Neuronal stem cell (in vitro differentiated cells): ENCODE results near the gene CCR4.

Source experiments
- DNase-seq: peaks from one replicate; pipeline ENCODE4 v3.0.0-alpha.2; 2013; ENCODE audit warnings: low spot score
- H2AFZ ChIP-seq: one replicate; pipeline ENCODE4 v1.6.1; 2013; ENCODE audit warnings: mild to moderate bottlenecking, low read length, inconsistent platforms
- H2AK5ac ChIP-seq: 2 replicates; pipeline ENCODE4 v1.6.1; 2013; ENCODE audit warnings: low read depth, mild to moderate bottlenecking, inconsistent platforms, low read length, moderate library complexity, mixed read lengths
- H2BK120ac ChIP-seq: 2 replicates; pipeline ENCODE4 v1.6.1; 2013; ENCODE audit warnings: low read depth, mild to moderate bottlenecking, inconsistent platforms, low read length, moderate library complexity, mixed read lengths
- H2BK12ac ChIP-seq: one replicate; pipeline ENCODE4 v1.6.1; 2013; ENCODE audit warnings: low read length, inconsistent platforms
- H2BK15ac ChIP-seq: 2 replicates; pipeline ENCODE4 v1.6.1; 2013; ENCODE audit warnings: mild to moderate bottlenecking, low read length, inconsistent platforms, mixed read lengths
- H2BK5ac ChIP-seq: one replicate; pipeline ENCODE4 v1.6.1; 2013; ENCODE audit warnings: inconsistent platforms, mild to moderate bottlenecking, low read length, moderate library complexity
- H3K14ac ChIP-seq: one replicate; pipeline ENCODE4 v1.6.1; 2013; ENCODE audit warnings: low read length, inconsistent platforms
- H3K18ac ChIP-seq: 2 replicates; pipeline ENCODE4 v1.6.1; 2013; ENCODE audit warnings: low read length, inconsistent platforms
- H3K23ac ChIP-seq: 2 replicates; pipeline ENCODE4 v1.6.1; 2013; ENCODE audit warnings: low read depth, mild to moderate bottlenecking, mixed read lengths, low read length, inconsistent platforms; ENCODE audit not compliant: poor library complexity
- H3K27ac ChIP-seq: replicated peaks from 3 replicates; pipeline ENCODE4 v1.5.1; 2013; ENCODE audit warnings: low read length, inconsistent platforms
- H3K27me3 ChIP-seq, 3 experiments: 2 replicates each; pipeline ENCODE4 v1.6.1; 2013; ENCODE audit warnings: low read length in 3 of 3, mild to moderate bottlenecking in 2 of 3, inconsistent platforms in 1 of 3, low read depth in 1 of 3, mixed read lengths in 1 of 3, moderate library complexity in 1 of 3; ENCODE audit not compliant: control insufficient read depth in 3 of 3, insufficient read depth in 3 of 3
- H3K36me3 ChIP-seq, 2 donors: replicated peaks in 1 of 2; 2 replicates each; pipeline ENCODE4 v1.6.1; 2013; ENCODE audit warnings: low read length in 2 of 2; ENCODE audit not compliant: control insufficient read depth in 2 of 2, insufficient read depth in 2 of 2
- H3K4ac ChIP-seq: 2 replicates; pipeline ENCODE4 v1.6.1; 2013; ENCODE audit warnings: inconsistent platforms, mild to moderate bottlenecking, low read length, moderate library complexity
- H3K4me1 ChIP-seq, 2 donors: 1 replicate in 1 of 2; 2 replicates in 1 of 2; pipeline ENCODE4 v1.6.1; 2013; ENCODE audit warnings: low read length in 2 of 2, low read depth in 1 of 2; ENCODE audit not compliant: control insufficient read depth in 2 of 2, insufficient read depth in 1 of 2
- H3K4me2 ChIP-seq: one replicate; pipeline ENCODE4 v1.6.1; 2013; ENCODE audit warnings: mild to moderate bottlenecking, low read length, inconsistent platforms; ENCODE audit not compliant: insufficient read depth, poor library complexity, severe bottlenecking
- H3K4me3 ChIP-seq, 2 donors: 2 replicates each; pipeline ENCODE4 v1.5.1; 2013; ENCODE audit warnings: low read length in 2 of 2, mild to moderate bottlenecking in 2 of 2, inconsistent platforms in 1 of 2, moderate library complexity in 1 of 2
- H3K79me1 ChIP-seq: one replicate; pipeline ENCODE4 v1.6.1; 2013; ENCODE audit warnings: low read depth, mild to moderate bottlenecking, inconsistent platforms, low read length, moderate library complexity
- H3K9ac ChIP-seq: one replicate; pipeline ENCODE4 v1.6.1; 2013; ENCODE audit warnings: mild to moderate bottlenecking, low read depth, low read length, inconsistent platforms; ENCODE audit not compliant: poor library complexity
- H3K9me3 ChIP-seq, 2 donors: replicated peaks in 1 of 2; 2 replicates each; pipeline versions ENCODE3 to v1.6.1; 2013; ENCODE audit warnings: low read length in 2 of 2, mild to moderate bottlenecking in 2 of 2, inconsistent platforms in 1 of 2, low read depth in 1 of 2, mixed read lengths in 1 of 2, moderate library complexity in 1 of 2; ENCODE audit not compliant: control insufficient read depth in 2 of 2, insufficient read depth in 1 of 2
- H4K8ac ChIP-seq: one replicate; pipeline ENCODE4 v1.6.1; 2013; ENCODE audit warnings: low read depth, mild to moderate bottlenecking, inconsistent platforms, low read length, moderate library complexity
- H4K91ac ChIP-seq: one replicate; pipeline ENCODE4 v1.6.1; 2013; ENCODE audit warnings: low read length, low read depth, mild to moderate bottlenecking, inconsistent platforms; ENCODE audit not compliant: poor library complexity
- WGBS, 2 donors: extraction: QIAGEN DNeasy Blood & Tissue Kit; methylation state at CpG; one replicate each; pipeline ENCODE4 v1.1.7; 2013; ENCODE audit warnings: missing lambda C conversion rate in 2 of 2, mixed read lengths in 1 of 2; ENCODE audit not compliant: insufficient read length in 2 of 2, insufficient replicate concordance in 1 of 2; ENCODE audit errors: extremely low coverage in 2 of 2; 5-methylcytosine and 5-hydroxymethylcytosine counted together

CCR4 gene

GRCh38 chr3:32995098-32995497 is 43.7 kb downstream of the CCR4 start:
- DNase-seq: no peak
- Histone ChIP-seq H3K36me3 (no peaks in the 10 kb centered on the region), H2BK15ac (no peak overlapping the region), H3K79me1 (no peaks in the 10 kb centered on the region), H3K27me3 (peaks cover 0 to under 1% (median 0%) of the 10 kb centered on the region in 3 experiments), H3K23ac (no peak overlapping the region), H3K14ac (no peak overlapping the region), H3K18ac (no peak overlapping the region), H3K4ac (no peak overlapping the region), H4K91ac (no peak overlapping the region), H3K4me3 (no peak overlapping the region), H3K4me1 (no peaks in the 10 kb centered on the region), H2BK5ac (no peak overlapping the region), H3K27ac (no peak overlapping the region), H2BK120ac (no peak overlapping the region), H2AFZ (no peak overlapping the region), H4K8ac (no peak overlapping the region), H3K4me2 (no peak overlapping the region), H3K9ac (no peak overlapping the region), H3K9me3 (no peaks in the 10 kb centered on the region), H2BK12ac (no peak overlapping the region), H2AK5ac (no peak overlapping the region)
- WGBS, 2 donors: no CpG with 5 or more reads among the region's 4 CpGs

- Histone ChIP-seq H4K91ac (no peak overlapping the region), H3K27me3 (no peaks in the 10 kb centered on the region), H2BK12ac (no peak overlapping the region), H3K14ac (no peak overlapping the region), H3K36me3 (no peaks in the 10 kb centered on the region), H4K8ac (no peak overlapping the region), H2BK120ac (no peak overlapping the region), H2AK5ac (no peak overlapping the region), H3K9me3 (no peaks in the 10 kb centered on the region), H2AFZ (no peak overlapping the region), H3K4me1 (no peaks in the 10 kb centered on the region), H3K79me1 (no peaks in the 10 kb centered on the region), H3K4me3 (no peak overlapping the region), H2BK5ac (no peak overlapping the region), H3K4ac (no peak overlapping the region), H3K18ac (no peak overlapping the region), H2BK15ac (no peak overlapping the region), H3K23ac (no peak overlapping the region), H3K9ac (no peak overlapping the region), H3K4me2 (no peak overlapping the region), H3K27ac (no peak overlapping the region)
- WGBS, 2 donors: no CpG with 5 or more reads among the region's 5 CpGs
- DNase-seq: no peak
Observed at GRCh38 chr3:32996048-32996754, 44.8 kb downstream of the CCR4 start.

GRCh38 chr3:32996755-32997091 is 45.3 kb downstream of the CCR4 start:
- Histone ChIP-seq H2BK5ac (no peak overlapping the region), H2BK120ac (no peak overlapping the region), H3K36me3 (no peaks in the 10 kb centered on the region), H2AFZ (no peak overlapping the region), H4K91ac (no peak overlapping the region), H3K14ac (no peak overlapping the region), H3K27ac (no peak overlapping the region), H3K18ac (no peak overlapping the region), H3K9me3 (no peaks in the 10 kb centered on the region), H3K79me1 (no peaks in the 10 kb centered on the region), H3K27me3 (no peaks in the 10 kb centered on the region), H3K23ac (no peak overlapping the region), H2AK5ac (no peak overlapping the region), H3K4me2 (no peak overlapping the region), H3K9ac (no peak overlapping the region), H2BK15ac (no peak overlapping the region), H3K4me1 (no peaks in the 10 kb centered on the region), H3K4me3 (no peak overlapping the region), H3K4ac (no peak overlapping the region), H2BK12ac (no peak overlapping the region), H4K8ac (no peak overlapping the region)
- no peak for DNase-seq
- no CpG with 5 or more reads among the region's 2 CpGs for whole genome bisulfite sequencing, 2 donors

- no peaks in the 10 kb centered on the region for H3K36me3 ChIP-seq
- H2AFZ ChIP-seq: no peak overlapping the region
- H3K27ac ChIP-seq: no peak overlapping the region
- H2BK5ac ChIP-seq: no peak overlapping the region
- no peak overlapping the region for H3K18ac ChIP-seq
- no peak overlapping the region for H3K23ac ChIP-seq
- H3K4me1 ChIP-seq: no peaks in the 10 kb centered on the region
- H3K4me3 ChIP-seq: no peak overlapping the region
- no CpG with 5 or more reads among the region's 10 CpGs for WGBS, 2 donors
- no peak overlapping the region for H3K9ac ChIP-seq
- no peak overlapping the region for H2AK5ac ChIP-seq
- H3K27me3 ChIP-seq: no peaks in the 10 kb centered on the region
- no peak overlapping the region for H2BK12ac ChIP-seq
- H3K4ac ChIP-seq: no peak overlapping the region
- no peak overlapping the region for H3K14ac ChIP-seq
- no peak overlapping the region for H2BK120ac ChIP-seq
- H2BK15ac ChIP-seq: no peak overlapping the region
- H4K91ac ChIP-seq: no peak overlapping the region
- H4K8ac ChIP-seq: no peak overlapping the region
- no peak for DNase-seq
- H3K9me3 ChIP-seq: no peaks in the 10 kb centered on the region
- no peak overlapping the region for H3K4me2 ChIP-seq
- no peaks in the 10 kb centered on the region for H3K79me1 ChIP-seq
Observed at GRCh38 chr3:32998631-32999451, 47.4 kb downstream of the CCR4 start.
